GM06990 (cell line): Measurements from ENCODE around the gene SLC16A8.

Source experiments
- DNase-seq: peaks from one replicate; pipeline ENCODE4 v3.0.0-alpha.2; 2011; ENCODE audit not compliant: insufficient read length; ENCODE audit errors: extremely low read depth
- H3K27me3 ChIP-seq: replicated peaks from 2 replicates; pipeline ENCODE4 v1.6.0; 2011; ENCODE audit warnings: low read length; ENCODE audit not compliant: control insufficient read depth, insufficient read depth
- H3K36me3 ChIP-seq: 2 replicates; pipeline ENCODE4 v1.5.1; 2011; ENCODE audit warnings: low read length; ENCODE audit not compliant: control insufficient read depth, insufficient read depth
- H3K4me3 ChIP-seq: replicated peaks from 2 replicates; pipeline ENCODE4 v1.5.1; 2011; ENCODE audit warnings: low read depth, mild to moderate bottlenecking, control low read depth, low read length
- CTCF ChIP-seq: IDR thresholded peaks from 2 replicates; pipeline ENCODE4 v1.5.1; 2011; ENCODE audit warnings: low read length, control low read depth, mild to moderate bottlenecking, inconsistent platforms; ENCODE audit not compliant: insufficient read depth, poor library complexity, severe bottlenecking

The SLC16A8 gene

GRCh38 chr22:38065539-38065938 is 18.4 kb downstream of the SLC16A8 start:
- DNase-seq, result no peak
- H3K36me3 ChIP-seq, result peaks cover 22% of the 10 kb centered on the region
- no peaks in the 10 kb centered on the region for H3K27me3 ChIP-seq
- H3K4me3 ChIP-seq, result no peak overlapping the region
- no peak for TF ChIP-seq CTCF

- H3K36me3 ChIP-seq, result peaks cover 16% of the 10 kb centered on the region
- H3K27me3 ChIP-seq, result no peaks in the 10 kb centered on the region
- TF ChIP-seq CTCF, result no peak
- H3K4me3 ChIP-seq, result no peak overlapping the region
- no peak for DNase-seq
These were observed 21.2 kb downstream of the SLC16A8 start for GRCh38 chr22:38062791-38063190.

GRCh38 chr22:38056969-38057891 is 26.8 kb downstream of the SLC16A8 start, which contains the start of gene PICK1:
Gene PICK1 (plus strand): TSS chr22:38057404. CDS start chr22:38057810, 406 bp downstream.
- DNase-seq, result peak; percentile 86
- H3K4me3 ChIP-seq, result peak within 1 kb of the TSS; percentile 78
- peaks cover 1% of the 10 kb centered on the region for H3K36me3 ChIP-seq
- H3K27me3 ChIP-seq, result no peaks in the 10 kb centered on the region
- no peak for TF ChIP-seq CTCF

GRCh38 chr22:38051900-38052862 is 31.8 kb downstream of the SLC16A8 start:
- peak; percentile 71 for DNase-seq
- Histone ChIP-seq H3K4me3 (no peak overlapping the region), H3K36me3 (no peaks in the 10 kb centered on the region), H3K27me3 (0 out of 2 replicates have a peak, but pooled peaks cover 1% of the 10 kb centered on the region)
- peak; percentile 96 for TF ChIP-seq CTCF

GRCh38 chr22:38051261-38051660 is 32.7 kb downstream of the SLC16A8 start:
- H3K36me3 ChIP-seq, result no peaks in the 10 kb centered on the region
- DNase-seq, result no peak
- 0 out of 2 replicates have a peak, but pooled peaks cover 1% of the 10 kb centered on the region for H3K27me3 ChIP-seq
- peak; percentile 9 for TF ChIP-seq CTCF
- no peak overlapping the region for H3K4me3 ChIP-seq
